K562 (cell line): ENCODE data around the gene PCSK5. TPM values are rescaled to one million over a fixed set of nuclear protein-coding genes. Genes with fewer than 3 reads are reported as not detected.

ENCODE experiments used
- ATAC-seq: fragments of 200-7000 bp; cut with Tn5 transposase; 3 replicates; pipeline ENCODE4 v1.9.1; 2020; ENCODE audit warnings: moderate library complexity
- BruUV-seq: library from RNA; stranded (reverse); fragments of 400-500 nt; replicated peaks from 2 replicates; lab custom pipeline; 2021; lab: Mats Ljungman, UMichigan
- CTCF ChIA-PET: fragments of 300-600 bp; formaldehyde crosslinking; extraction: SDS; loops from one replicate; lab custom pipeline; 2021; ENCODE audit warnings: low intra/inter-chr PET ratio; lab: Yijun Ruan, JAX
- POLR2A ChIA-PET: fragments of 300-600, 350-650 bp; sonication (Branson Sonifier 250); formaldehyde crosslinking; extraction: SDS; loops from one replicate; lab custom pipeline; 2021; ENCODE audit warnings: antibody characterized with exemption, inconsistent platforms; lab: Yijun Ruan, JAX
- DNase-seq, 4 experiments: peaks; one replicate each; pipeline versions ENCODE4 v3.0.0 to v3.0.0-alpha.2; 2011 to 2018; ENCODE audit warnings: low spot score in 3 of 4, mixed read lengths in 3 of 4; ENCODE audit errors: extremely low read depth in 1 of 4
- FAIRE-seq: peaks from 2 replicates; lab custom pipeline; 2011; peaks lifted over from hg19 to GRCh38; lab: Jason Lieb, UNC
- H2AFZ ChIP-seq: 2 replicates; pipeline ENCODE4 v1.6.0; 2011; ENCODE audit warnings: low read depth, low read length, control low read depth, inconsistent platforms
- H3K27ac ChIP-seq: fragments of 200-600 bp; 3 replicates; pipeline ENCODE4 v1.8.0; 2011; ENCODE audit warnings: low read depth, mild to moderate bottlenecking, control low read depth, inconsistent platforms, low read length, moderate library complexity, mixed read lengths; ENCODE audit errors: extremely low read depth
- H3K27me3 ChIP-seq, 2 experiments: fragments of 300-600 bp in 1 of 2; 2 replicates in 1 of 2; 3 replicates in 1 of 2; pipeline versions ENCODE4 v1.6.0 to v1.8.0; 2011; ENCODE audit warnings: inconsistent platforms in 2 of 2, low read length in 2 of 2, mild to moderate bottlenecking in 1 of 2, mixed read lengths in 1 of 2, moderate library complexity in 1 of 2; ENCODE audit not compliant: control insufficient read depth in 2 of 2, insufficient read depth in 2 of 2
- H3K36me3 ChIP-seq: fragments of 300-600 bp; 3 replicates; pipeline ENCODE4 v1.8.0; 2011; ENCODE audit warnings: mild to moderate bottlenecking, low read length, inconsistent platforms; ENCODE audit not compliant: control insufficient read depth, insufficient read depth
- H3K4me1 ChIP-seq, 2 experiments: fragments of 200-600 bp in 1 of 2; replicated peaks in 1 of 2; 2 replicates in 1 of 2; 3 replicates in 1 of 2; pipeline versions ENCODE4 v1.5.1 to v1.8.0; 2011; ENCODE audit warnings: inconsistent platforms in 2 of 2, low read length in 2 of 2, mild to moderate bottlenecking in 1 of 2, mixed read lengths in 1 of 2, moderate library complexity in 1 of 2; ENCODE audit not compliant: control insufficient read depth in 2 of 2, insufficient read depth in 2 of 2
- H3K4me2 ChIP-seq: 2 replicates; pipeline ENCODE4 v1.6.1; 2011; ENCODE audit warnings: low read length, control low read depth, inconsistent platforms, mixed read lengths; ENCODE audit not compliant: insufficient read depth
- H3K4me3 ChIP-seq: fragments of 200-600 bp; sonication (generic), shearing (Covaris generic); 2 replicates; pipeline ENCODE4 v1.5.1; 2016; ENCODE audit warnings: control low read depth, inconsistent platforms
- H3K79me2 ChIP-seq: fragments of 200-600 bp; 3 replicates; pipeline ENCODE4 v1.8.0; 2011; ENCODE audit warnings: low read length, inconsistent platforms; ENCODE audit not compliant: control insufficient read depth, insufficient read depth
- H3K9ac ChIP-seq, 2 experiments: 2 replicates each; pipeline versions ENCODE4 v1.6.0 to v1.6.1; 2011; ENCODE audit warnings: low read depth in 2 of 2, low read length in 2 of 2, control low read depth in 1 of 2, inconsistent platforms in 1 of 2, mild to moderate bottlenecking in 1 of 2, mixed read lengths in 1 of 2; ENCODE audit not compliant: insufficient read depth in 1 of 2
- H3K9me1 ChIP-seq: one replicate; pipeline ENCODE4 v1.6.0; 2011; ENCODE audit warnings: inconsistent platforms, mild to moderate bottlenecking, low read length, moderate library complexity; ENCODE audit not compliant: control insufficient read depth, insufficient read depth
- H3K9me3 ChIP-seq: replicated peaks from 2 replicates; pipeline ENCODE4 v1.5.1; 2011; ENCODE audit warnings: low read depth, low read length, inconsistent platforms; ENCODE audit not compliant: control insufficient read depth, insufficient read depth
- H4K20me1 ChIP-seq: replicated peaks from 2 replicates; pipeline ENCODE4 v1.6.1; 2011; ENCODE audit warnings: low read length, inconsistent platforms, mixed read lengths; ENCODE audit not compliant: control insufficient read depth, insufficient read depth
- ATF2 ChIP-seq: sonication (generic); formaldehyde crosslinking; IDR thresholded peaks from 2 replicates; pipeline ENCODE4 v1.8.1; 2022; ENCODE audit warnings: missing genetic modification reagents
- C11orf30 ChIP-seq: fragments of 450-650 bp; IDR thresholded peaks from 2 replicates; pipeline ENCODE4 v1.6.1; 2016; ENCODE audit warnings: low read depth, mild to moderate bottlenecking
- CLOCK ChIP-seq: fragments of 250-450 bp; sonication (Bioruptor Pico); IDR thresholded peaks from 2 replicates; pipeline ENCODE4 v1.4.0; 2020; ENCODE audit warnings: mild to moderate bottlenecking, moderate library complexity, borderline replicate concordance
- ELK3 ChIP-seq: fragments of 450-650 bp; formaldehyde crosslinking; IDR thresholded peaks from 2 replicates; pipeline ENCODE4 v1.4.0; 2020; ENCODE audit warnings: mild to moderate bottlenecking
- L3MBTL2 ChIP-seq: fragments of 450-650 bp; IDR thresholded peaks from 2 replicates; pipeline ENCODE4 v1.6.1; 2016; ENCODE audit warnings: mild to moderate bottlenecking, moderate library complexity
- MAFF ChIP-seq: IDR thresholded peaks from 2 replicates; pipeline ENCODE4 v1.6.1; 2012; ENCODE audit warnings: low read length, improper control_type of control experiment
- MAFG ChIP-seq: fragments of 450-650 bp; conservative IDR thresholded peaks from 2 replicates; pipeline ENCODE4 v1.6.1; 2016; ENCODE audit warnings: missing genetic modification characterization, missing compliant biosample characterization
- MAFK ChIP-seq: IDR thresholded peaks from 2 replicates; pipeline ENCODE4 v1.6.1; 2011; ENCODE audit warnings: low read length, improper control_type of control experiment
- USF2 ChIP-seq: sonication (generic); formaldehyde crosslinking; IDR thresholded peaks from 2 replicates; pipeline ENCODE4 v1.5.0; 2020; ENCODE audit warnings: missing genetic modification reagents
- VEZF1 ChIP-seq: fragments of 200-800 bp; sonication (Bioruptor generic); IDR thresholded peaks from 2 replicates; pipeline ENCODE4 v1.6.1; 2017; ENCODE audit warnings: missing genetic modification characterization, missing compliant biosample characterization
- ZC3H8 ChIP-seq: fragments of 450-650 bp; IDR thresholded peaks from 2 replicates; pipeline ENCODE4 v1.6.1; 2017
- ZNF316 ChIP-seq: fragments of 450-650 bp; IDR thresholded peaks from 2 replicates; pipeline ENCODE4 v1.6.1; 2016
- whole genome bisulfite sequencing: fragments of 100-300 bp; shearing (Covaris generic); methylation state at CpG from one replicate; pipeline ENCODE4 v1.1.6; 2016; ENCODE audit warnings: low coverage, mixed read lengths; ENCODE audit not compliant: insufficient coverage; ENCODE audit errors: missing lambda C conversion rate; 5-methylcytosine and 5-hydroxymethylcytosine counted together
- in situ Hi-C: fragments of 300-500 bp; cut with MboI; formaldehyde crosslinking; loops from 4 replicates; pipeline ENCODE4 v1.15.0; 2018; ENCODE audit warnings: inconsistent platforms, mixed read lengths
- intact Hi-C: fragments of 100-400 bp; cut with micrococcal nuclease; formaldehyde crosslinking; loops from 2 replicates; pipeline ENCODE4 v1.14.2; 2022
- polyA plus RNA-seq, 8 experiments: library from polyadenylated mRNA; depleted of rRNA in 4 of 8; stranded (reverse) in 5 of 8; unstranded in 3 of 8; fragments of >200 nt; fragmentation: Nextera tagmentation in 2 of 8; fragmentation: Illumina TruSeq in 1 of 8; extraction: Ambion mirVana in 2 of 8; extraction: Trizol in 1 of 8; gene quantifications; 2 replicates each; pipeline versions ENCODE4 v1.2.1 to v1.2.3, GENCODE V29; 2011 to 2014; ENCODE audit warnings: inconsistent platforms in 1 of 8, missing spikeins in 1 of 8
- total RNA-seq, 7 experiments: library from RNA; depleted of rRNA in 6 of 7; stranded (reverse); fragments of >200 nt in 6 of 7; fragmentation: Illumina TruSeq in 2 of 7; extraction: Trizol in 2 of 7; gene quantifications; 2 replicates each; pipeline versions ENCODE4 v1.2.1 to v1.2.3, GENCODE V29; 2011 to 2021; ENCODE audit warnings: low replicate concordance in 1 of 7

PCSK5 gene
- total and polyA plus RNA-seq, 9 of the 15 experiments (the other 6 are each of a cell fraction or from before 2014, with no cell fraction given), result not detected

GRCh38 chr9:76218886-76219445 is 328.5 kb downstream of the PCSK5 start:
- DNase-seq (no peak), FAIRE-seq (no peak)
- no peak overlapping the region for H3K9ac ChIP-seq
- TF ChIP-seq CLOCK (CRISPR knock-in tag), result no peak
- no peak for TF ChIP-seq ELK3 (CRISPR knock-in tag)
- TF ChIP-seq VEZF1, result no peak
- peak; percentile 56; the same call in 1 of the 2 replicates for TF ChIP-seq MAFK
- peak; percentile 76 for TF ChIP-seq MAFG (tag)
- peak; percentile 68 for TF ChIP-seq ZNF316
- TF ChIP-seq L3MBTL2, result no peak
- no peak for TF ChIP-seq ZC3H8
- peak; percentile 47; the same call in 1 of the 2 replicates for TF ChIP-seq MAFF
- TF ChIP-seq C11orf30, result peak; percentile 68; the same call in 1 of the 2 replicates
- TF ChIP-seq USF2, result no peak
- TF ChIP-seq ATF2 (CRISPR knock-in tag), result no peak
- TF ChIP-seq, all 486 proteins: peak for 5
- 0% methylated on average over 8 of the region's 9 CpGs for WGBS
- no peaks in the 10 kb centered on the region for H3K9me3 ChIP-seq
- H2AFZ ChIP-seq, result no peak overlapping the region
- H3K4me3 ChIP-seq, result no peak overlapping the region
- H3K9me1 ChIP-seq, result no peaks in the 10 kb centered on the region
- no peak overlapping the region for H3K27ac ChIP-seq
- no peak overlapping the region for H3K4me2 ChIP-seq
- no peaks in the 10 kb centered on the region for H3K4me1 ChIP-seq
- peaks cover 0 to 10% of the 10 kb centered on the region in 2 experiments; a peak in 1 of 5 replicates for H3K27me3 ChIP-seq
- H3K36me3 ChIP-seq, result no peaks in the 10 kb centered on the region
- ATAC-seq, result no peak
- no peaks in the 10 kb centered on the region for H4K20me1 ChIP-seq
- POLR2A ChIA-PET, result no interaction called here
- no TSS peak for BruUV-seq
- intact Hi-C loops (no loop called here), in situ Hi-C loops (no loop called here)
- CTCF ChIA-PET, result no interaction called here
- H3K79me2 ChIP-seq, result no peaks in the 10 kb centered on the region
